MCF 10A (cell line): ENCODE measurements around the gene PDZRN4. TPM values are rescaled to one million over a fixed set of nuclear protein-coding genes. Genes with fewer than 3 reads are reported as not detected.

Experiments
- BruUV-seq: library from RNA; stranded (reverse); fragments of 400-500 nt; replicated peaks from 2 replicates; lab custom pipeline; 2021; lab: Mats Ljungman, UMichigan
- CTCF ChIA-PET: fragments of 300-600 bp; sonication (Branson Sonifier 250); formaldehyde crosslinking; extraction: SDS; loops from one replicate; lab custom pipeline; 2021; ENCODE audit warnings: antibody characterized with exemption, inconsistent platforms; lab: Yijun Ruan, JAX
- POLR2A ChIA-PET: fragments of 300-600, 350-650 bp; sonication (Branson Sonifier 250); formaldehyde crosslinking; extraction: SDS; loops from one replicate; lab custom pipeline; 2020; ENCODE audit warnings: antibody characterized with exemption, inconsistent platforms; lab: Yijun Ruan, JAX
- DNase-seq: peaks from one replicate; pipeline ENCODE4 v3.0.0-alpha.2; 2018; ENCODE audit not compliant: unreplicated experiment
- H3K27ac Mint-ChIP-seq: one replicate; pipeline ENCODE4 v1.8.0; 2022; ENCODE audit warnings: mild to moderate bottlenecking, low read depth, mixed read lengths; ENCODE audit not compliant: unreplicated experiment
- H3K27me3 Mint-ChIP-seq: one replicate; pipeline ENCODE4 v1.8.0; 2022; ENCODE audit warnings: mixed read lengths; ENCODE audit not compliant: insufficient read depth, unreplicated experiment
- H3K36me3 Mint-ChIP-seq: one replicate; pipeline ENCODE4 v1.8.0; 2022; ENCODE audit warnings: mild to moderate bottlenecking, moderate library complexity, mixed read lengths; ENCODE audit not compliant: insufficient read depth, unreplicated experiment
- H3K4me1 Mint-ChIP-seq: one replicate; pipeline ENCODE4 v1.8.0; 2022; ENCODE audit warnings: mixed read lengths; ENCODE audit not compliant: insufficient read depth, unreplicated experiment
- H3K4me3 Mint-ChIP-seq: one replicate; pipeline ENCODE4 v1.8.0; 2022; ENCODE audit warnings: mild to moderate bottlenecking, moderate library complexity, mixed read lengths; ENCODE audit not compliant: unreplicated experiment
- H3K9me3 Mint-ChIP-seq: one replicate; pipeline ENCODE4 v1.8.0; 2022; ENCODE audit warnings: mixed read lengths; ENCODE audit not compliant: unreplicated experiment
- CTCF ChIP-seq: fragments of 200-600 bp; IDR thresholded peaks from one replicate; pipeline ENCODE4 v1.8.0; 2022; ENCODE audit warnings: antibody characterized with exemption, mild to moderate bottlenecking; ENCODE audit not compliant: unreplicated experiment
- intact Hi-C: fragments of 100-400 bp; cut with micrococcal nuclease; formaldehyde crosslinking; loops from 2 replicates; pipeline ENCODE4 v1.14.1; 2022
- total RNA-seq: library from RNA; stranded (reverse); gene quantifications from 2 replicates; pipeline ENCODE4 v1.2.3, GENCODE V29; 2022

Gene PDZRN4
- total RNA-seq, 1 experiment from 2014 or later = not detected

GRCh38 chr12:41510470-41510869 is 322.4 kb downstream of the PDZRN4 start:
- Mint-ChIP-seq H3K27ac (no peak overlapping the region), H3K27me3 (peaks cover 37% of the 10 kb centered on the region), H3K4me3 (no peak overlapping the region), H3K9me3 (no peaks in the 10 kb centered on the region), H3K36me3 (no peaks in the 10 kb centered on the region), H3K4me1 (no peaks in the 10 kb centered on the region)
- POLR2A ChIA-PET = no interaction called here
- TF ChIP-seq CTCF = no peak
- no peak for DNase-seq
- no TSS peak for BruUV-seq
- intact Hi-C loops = no loop called here
- CTCF ChIA-PET = no interaction called here

- ChIA-PET CTCF (no interaction called here), POLR2A (no interaction called here)
- Mint-ChIP-seq H3K4me3 (no peak overlapping the region), H3K27me3 (peaks cover 37% of the 10 kb centered on the region), H3K9me3 (no peaks in the 10 kb centered on the region), H3K27ac (no peak overlapping the region), H3K36me3 (no peaks in the 10 kb centered on the region), H3K4me1 (no peaks in the 10 kb centered on the region)
- no peak for DNase-seq
- no TSS peak for BruUV-seq
- intact Hi-C loops = no loop called here
- no peak for TF ChIP-seq CTCF
These were observed 323.1 kb downstream of the PDZRN4 start for GRCh38 chr12:41511247-41511646.

GRCh38 chr12:41512497-41512896 is 324.4 kb downstream of the PDZRN4 start:
- intact Hi-C loops = no loop called here
- DNase-seq = no peak
- ChIA-PET POLR2A (no interaction called here), CTCF (no interaction called here)
- Mint-ChIP-seq H3K9me3 (no peaks in the 10 kb centered on the region), H3K36me3 (no peaks in the 10 kb centered on the region), H3K4me3 (no peak overlapping the region), H3K4me1 (no peaks in the 10 kb centered on the region), H3K27ac (no peak overlapping the region), H3K27me3 (peaks cover 28% of the 10 kb centered on the region)
- no TSS peak for BruUV-seq
- no peak for TF ChIP-seq CTCF

- CTCF ChIA-PET = interaction anchor here (2.0 kb wide), 1 partner anchor 510 kb away, joined by 10 read pairs; no protein-coding TSS in a partner anchor
- no peak overlapping the region for H3K27ac Mint-ChIP-seq
- POLR2A ChIA-PET = no interaction called here
- no TSS peak for BruUV-seq
- intact Hi-C loops = no loop called here
- H3K4me1 Mint-ChIP-seq = no peaks in the 10 kb centered on the region
- no peaks in the 10 kb centered on the region for H3K36me3 Mint-ChIP-seq
- no peak for TF ChIP-seq CTCF
- no peaks in the 10 kb centered on the region for H3K9me3 Mint-ChIP-seq
- H3K4me3 Mint-ChIP-seq = no peak overlapping the region
- no peak for DNase-seq
- H3K27me3 Mint-ChIP-seq = peaks cover 28% of the 10 kb centered on the region
These were observed 326.1 kb downstream of the PDZRN4 start for GRCh38 chr12:41514021-41514777.
